ENCODE data around the gene PLK3. TPM values are rescaled to one million over a fixed set of nuclear protein-coding genes. Genes with fewer than 3 reads are reported as not detected.

The PLK3 gene
- total RNA-seq, 2 donors from 2014 or later, result 3.3 to 9.0 TPM

DNA sequence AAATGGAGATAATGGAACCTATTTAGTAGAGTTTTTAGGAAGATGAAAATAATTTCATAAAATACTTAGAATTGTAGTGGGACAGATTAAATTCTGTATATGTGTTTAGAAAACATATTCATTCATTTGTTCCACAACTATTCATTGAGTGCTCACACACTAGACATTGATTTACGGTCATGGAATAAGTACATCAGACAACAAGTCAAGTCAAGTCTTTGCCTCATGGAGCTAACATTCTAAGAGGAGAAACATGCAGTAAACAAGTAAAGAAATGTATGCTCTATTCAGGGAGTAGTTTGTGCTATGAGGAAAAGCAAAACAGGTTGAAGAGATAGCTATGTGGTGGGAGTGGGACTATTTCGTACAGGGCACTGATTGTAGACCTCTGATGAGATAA lies 17.1 kb downstream of the PLK3 start:
- TF ChIP-seq, protein P1, sequence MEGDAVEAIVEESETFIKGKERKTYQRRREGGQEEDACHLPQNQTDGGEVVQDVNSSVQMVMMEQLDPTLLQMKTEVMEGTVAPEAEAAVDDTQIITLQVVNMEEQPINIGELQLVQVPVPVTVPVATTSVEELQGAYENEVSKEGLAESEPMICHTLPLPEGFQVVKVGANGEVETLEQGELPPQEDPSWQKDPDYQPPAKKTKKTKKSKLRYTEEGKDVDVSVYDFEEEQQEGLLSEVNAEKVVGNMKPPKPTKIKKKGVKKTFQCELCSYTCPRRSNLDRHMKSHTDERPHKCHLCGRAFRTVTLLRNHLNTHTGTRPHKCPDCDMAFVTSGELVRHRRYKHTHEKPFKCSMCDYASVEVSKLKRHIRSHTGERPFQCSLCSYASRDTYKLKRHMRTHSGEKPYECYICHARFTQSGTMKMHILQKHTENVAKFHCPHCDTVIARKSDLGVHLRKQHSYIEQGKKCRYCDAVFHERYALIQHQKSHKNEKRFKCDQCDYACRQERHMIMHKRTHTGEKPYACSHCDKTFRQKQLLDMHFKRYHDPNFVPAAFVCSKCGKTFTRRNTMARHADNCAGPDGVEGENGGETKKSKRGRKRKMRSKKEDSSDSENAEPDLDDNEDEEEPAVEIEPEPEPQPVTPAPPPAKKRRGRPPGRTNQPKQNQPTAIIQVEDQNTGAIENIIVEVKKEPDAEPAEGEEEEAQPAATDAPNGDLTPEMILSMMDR (conservative IDR thresholded peaks at IDR 0.05), result no peak
- Histone ChIP-seq H3K27ac (ENCODE audit: low read depth, low read length) (no peak overlapping the region), H3K9ac (ENCODE audit: extremely low read depth, low read length, poor library complexity, severe bottlenecking) (no peak overlapping the region), H3K9me3 (ENCODE audit: control insufficient read depth, low read length) (no peaks in the 10 kb centered on the region), H3K27me3 (ENCODE audit: control insufficient read depth, insufficient read depth, low read length, poor library complexity, severe bottlenecking) (no peaks in the 10 kb centered on the region), H3K4me3 (ENCODE audit: low read length) (no peak overlapping the region), H3K4me1 (ENCODE audit: control insufficient read depth, insufficient read depth, low read length) (no peaks in the 10 kb centered on the region), H3K36me3 (ENCODE audit: control insufficient read depth, insufficient read depth, low read length) (no peaks in the 10 kb centered on the region)
- Mint-ChIP-seq H3K4me3 (no peak overlapping the region), H3K9me3 (no peaks in the 10 kb centered on the region), H3K27ac (no peak overlapping the region), H3K36me3 (ENCODE audit: low read depth) (peaks cover 4% of the 10 kb centered on the region), H3K27me3 (ENCODE audit: insufficient read depth) (peaks cover 7% of the 10 kb centered on the region), H3K4me1 (peaks cover 27% of the 10 kb centered on the region)
- WGBS, 2 experiments (ENCODE audit: insufficient coverage in 1 of 2, insufficient read length in 1 of 2), result 89 to 95% methylated on average over 2 of the region's 2 CpGs
- DNase-seq, result no peak

DNA sequence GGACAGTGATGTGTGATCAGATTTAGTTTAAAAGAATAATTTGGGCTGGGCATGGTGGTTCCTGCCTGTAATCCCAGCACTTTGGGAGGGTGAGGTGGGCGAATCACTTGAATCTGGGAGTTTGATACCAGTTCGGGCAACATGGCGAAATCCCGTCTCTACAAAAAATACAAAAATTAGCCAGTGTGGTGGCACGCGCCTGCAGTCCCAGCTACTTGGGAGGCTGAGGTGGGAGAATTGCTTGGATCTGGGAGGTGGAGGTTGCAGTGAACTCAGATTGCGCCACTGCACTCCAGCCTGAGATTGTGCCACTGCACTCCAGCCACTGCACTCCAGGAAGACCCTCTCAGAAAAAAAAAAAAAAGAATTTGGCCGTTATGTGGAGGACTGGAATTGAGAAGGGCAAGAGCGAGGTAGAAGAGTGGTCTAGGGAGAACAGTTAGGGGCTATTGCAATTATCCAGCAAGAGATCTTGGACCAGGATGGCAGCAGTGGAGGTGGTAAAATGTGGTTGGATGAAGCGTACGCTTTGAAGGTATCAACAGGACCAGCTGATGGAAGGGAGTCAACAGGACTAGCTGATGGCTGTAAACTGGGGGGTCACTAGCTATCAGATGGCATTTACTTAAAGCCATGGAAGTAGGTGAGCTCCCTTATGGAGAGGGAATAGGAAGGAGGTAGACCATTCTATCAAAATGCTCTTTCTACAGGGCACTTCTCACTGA lies 17.8 kb downstream of the PLK3 start:
- Mint-ChIP-seq H3K4me1 (peaks cover 27% of the 10 kb centered on the region), H3K27me3 (ENCODE audit: insufficient read depth) (peaks cover 5% of the 10 kb centered on the region), H3K27ac (no peak overlapping the region), H3K4me3 (no peak overlapping the region), H3K36me3 (ENCODE audit: low read depth) (peaks cover 4% of the 10 kb centered on the region), H3K9me3 (no peaks in the 10 kb centered on the region)
- Histone ChIP-seq H3K9me3 (ENCODE audit: control insufficient read depth, low read length) (no peaks in the 10 kb centered on the region), H3K36me3 (ENCODE audit: control insufficient read depth, insufficient read depth, low read length) (no peaks in the 10 kb centered on the region), H3K4me1 (ENCODE audit: control insufficient read depth, insufficient read depth, low read length) (no peaks in the 10 kb centered on the region), H3K27me3 (ENCODE audit: control insufficient read depth, insufficient read depth, low read length, poor library complexity, severe bottlenecking) (no peaks in the 10 kb centered on the region), H3K27ac (ENCODE audit: low read depth, low read length) (no peak overlapping the region), H3K9ac (ENCODE audit: extremely low read depth, low read length, poor library complexity, severe bottlenecking) (no peak overlapping the region), H3K4me3 (ENCODE audit: low read length) (no peak overlapping the region)
- no peak for DNase-seq
- TF ChIP-seq, protein P1 (conservative IDR thresholded peaks at IDR 0.05), result no peak
- WGBS, 2 experiments (ENCODE audit: insufficient coverage in 1 of 2, insufficient read length in 1 of 2), result 87 to 94% methylated on average over 10 to 11 of the region's 11 CpGs

DNA sequence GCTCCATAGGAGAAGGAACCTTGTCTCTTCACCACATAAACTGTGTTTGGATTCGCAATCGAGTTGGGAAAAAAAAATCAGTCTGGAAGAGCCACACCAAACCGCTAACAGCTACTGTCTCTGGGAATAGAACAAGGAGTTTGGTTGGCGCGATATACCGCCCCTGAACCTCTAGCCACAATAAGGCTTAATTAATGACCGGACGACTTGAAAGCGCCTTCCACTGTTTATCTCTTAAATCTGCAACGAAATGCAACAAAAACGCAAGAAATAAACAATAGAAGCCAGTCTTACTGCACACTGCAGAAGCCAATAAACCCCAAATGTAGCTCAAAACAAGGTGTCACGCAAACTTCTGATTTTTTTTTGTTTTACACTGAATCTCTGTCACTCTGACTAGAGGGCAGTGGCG lies 19.0 kb downstream of the PLK3 start:
- peak overlapping the region; percentile 99 for H3K27ac ChIP-seq (ENCODE audit: low read depth, low read length)
- no peaks in the 10 kb centered on the region for H3K27me3 ChIP-seq (ENCODE audit: control insufficient read depth, insufficient read depth, low read length, poor library complexity, severe bottlenecking)
- no peaks in the 10 kb centered on the region for H3K9me3 ChIP-seq (ENCODE audit: control insufficient read depth, low read length)
- H3K36me3 Mint-ChIP-seq (ENCODE audit: low read depth), result peaks cover 4% of the 10 kb centered on the region
- H3K27me3 Mint-ChIP-seq (ENCODE audit: insufficient read depth), result peaks cover 5% of the 10 kb centered on the region
- no peaks in the 10 kb centered on the region for H3K4me1 ChIP-seq (ENCODE audit: control insufficient read depth, insufficient read depth, low read length)
- peaks cover 27% of the 10 kb centered on the region for H3K4me1 Mint-ChIP-seq
- TF ChIP-seq, protein P1 (conservative IDR thresholded peaks at IDR 0.05), result peak; percentile 34
- DNase-seq, result peak; percentile 72
- H3K4me3 Mint-ChIP-seq, result peak overlapping the region; percentile 65
- H3K36me3 ChIP-seq (ENCODE audit: control insufficient read depth, insufficient read depth, low read length), result no peaks in the 10 kb centered on the region
- H3K27ac Mint-ChIP-seq, result peak overlapping the region; percentile 100
- WGBS, 2 experiments (ENCODE audit: insufficient coverage in 1 of 2, insufficient read length in 1 of 2), result 38 to 47% methylated on average over 13 of the region's 13 CpGs
- peak overlapping the region; percentile 44 for H3K4me3 ChIP-seq (ENCODE audit: low read length)
- no peaks in the 10 kb centered on the region for H3K9me3 Mint-ChIP-seq
- H3K9ac ChIP-seq (ENCODE audit: extremely low read depth, low read length, poor library complexity, severe bottlenecking), result peak overlapping the region; percentile 99
